ENCODE results near the gene CLK3.
"Not testable (repeated sequence)": the region's sequence is repeated elsewhere in the genome, so short reads cannot be mapped to it uniquely, and the experiment has no call there.

CLK3 gene

GRCh38 chr15:74593122-74593521 lies 22.5 kb upstream of the CLK3 start:
- Histone ChIP-seq H3K27me3 (ENCODE audit: insufficient read depth, insufficient read length) (no peaks in the 10 kb centered on the region), H3K4me3 (ENCODE audit: insufficient read length, low read depth) (no peak overlapping the region), H3K36me3 (ENCODE audit: insufficient read depth, insufficient read length, low read length) (peaks cover 79% of the 10 kb centered on the region), H3K9ac (ENCODE audit: insufficient read length, low read depth) (no peak overlapping the region), H3K4me1 (ENCODE audit: insufficient read depth, insufficient read length) (peaks cover 8% of the 10 kb centered on the region), H3K9me3 (ENCODE audit: insufficient read depth, low read length) (no peaks in the 10 kb centered on the region)
- TF ChIP-seq SUZ12 (IDR thresholded peaks at IDR 0.05; ENCODE audit: extremely low read depth, insufficient read depth, insufficient read length) (no peak), ZNF274 (IDR thresholded peaks at IDR 0.05; ENCODE audit: low read depth, low read length) (no peak), YY1 (IDR thresholded peaks at IDR 0.05; ENCODE audit: insufficient read depth, insufficient read length) (no peak)
- DNase-seq (ENCODE audit: low read depth, low spot score): no peak

- Histone ChIP-seq H3K36me3 (ENCODE audit: insufficient read depth, insufficient read length, low read length) (peaks cover 88% of the 10 kb centered on the region), H3K4me3 (ENCODE audit: insufficient read length, low read depth) (no peak overlapping the region), H3K9me3 (ENCODE audit: insufficient read depth, low read length) (no peaks in the 10 kb centered on the region), H3K27me3 (ENCODE audit: insufficient read depth, insufficient read length) (no peaks in the 10 kb centered on the region), H3K9ac (ENCODE audit: insufficient read length, low read depth) (no peak overlapping the region), H3K4me1 (ENCODE audit: insufficient read depth, insufficient read length) (peaks cover 9% of the 10 kb centered on the region)
- no peak for DNase-seq (ENCODE audit: low read depth, low spot score)
- no peak for TF ChIP-seq SUZ12 (IDR thresholded peaks at IDR 0.05; ENCODE audit: extremely low read depth, insufficient read depth, insufficient read length)
- TF ChIP-seq YY1 (IDR thresholded peaks at IDR 0.05; ENCODE audit: insufficient read depth, insufficient read length): no peak
- no peak for TF ChIP-seq ZNF274 (IDR thresholded peaks at IDR 0.05; ENCODE audit: low read depth, low read length)
Measured at GRCh38 chr15:74594455-74594854, 21.2 kb upstream of the CLK3 start.

GRCh38 chr15:74595271-74595670 lies 20.4 kb upstream of the CLK3 start:
- no peak for DNase-seq (ENCODE audit: low read depth, low spot score)
- no peak overlapping the region for H3K9ac ChIP-seq (ENCODE audit: insufficient read length, low read depth)
- peaks cover 9% of the 10 kb centered on the region for H3K4me1 ChIP-seq (ENCODE audit: insufficient read depth, insufficient read length)
- no peak overlapping the region for H3K4me3 ChIP-seq (ENCODE audit: insufficient read length, low read depth)
- H3K9me3 ChIP-seq (ENCODE audit: insufficient read depth, low read length): no peaks in the 10 kb centered on the region
- H3K36me3 ChIP-seq (ENCODE audit: insufficient read depth, insufficient read length, low read length): peaks cover 85% of the 10 kb centered on the region
- no peaks in the 10 kb centered on the region for H3K27me3 ChIP-seq (ENCODE audit: insufficient read depth, insufficient read length)
- TF ChIP-seq ZNF274 (IDR thresholded peaks at IDR 0.05; ENCODE audit: low read depth, low read length): no peak
- TF ChIP-seq YY1 (IDR thresholded peaks at IDR 0.05; ENCODE audit: insufficient read depth, insufficient read length): no peak
- no peak for TF ChIP-seq SUZ12 (IDR thresholded peaks at IDR 0.05; ENCODE audit: extremely low read depth, insufficient read depth, insufficient read length)

GRCh38 chr15:74596736-74597135 lies 18.9 kb upstream of the CLK3 start:
- peaks cover 73% of the 10 kb centered on the region for H3K36me3 ChIP-seq (ENCODE audit: insufficient read depth, insufficient read length, low read length)

GRCh38 chr15:74597146-74597705 lies 18.4 kb upstream of the CLK3 start:
- peaks cover 68% of the 10 kb centered on the region for H3K36me3 ChIP-seq (ENCODE audit: insufficient read depth, insufficient read length, low read length)
- H3K9ac ChIP-seq (ENCODE audit: insufficient read length, low read depth); H3K4me3 ChIP-seq (ENCODE audit: insufficient read length, low read depth); H3K9me3 ChIP-seq (ENCODE audit: insufficient read depth, low read length); DNase-seq (ENCODE audit: low read depth, low spot score); H3K27me3 ChIP-seq (ENCODE audit: insufficient read depth, insufficient read length): not testable (repeated sequence)
- H3K4me1 ChIP-seq (ENCODE audit: insufficient read depth, insufficient read length): peaks cover 22% of the 10 kb centered on the region

More at GRCh38 chr15:74596736-74597135, 18.9 kb upstream of the CLK3 start:
- not testable (repeated sequence) for H3K27me3 ChIP-seq (ENCODE audit: insufficient read depth, insufficient read length); H3K9ac ChIP-seq (ENCODE audit: insufficient read length, low read depth); DNase-seq (ENCODE audit: low read depth, low spot score); H3K4me3 ChIP-seq (ENCODE audit: insufficient read length, low read depth); H3K9me3 ChIP-seq (ENCODE audit: insufficient read depth, low read length)
- peaks cover 19% of the 10 kb centered on the region for H3K4me1 ChIP-seq (ENCODE audit: insufficient read depth, insufficient read length)

GRCh38 chr15:74598126-74598842 lies 17.4 kb upstream of the CLK3 start:
- Histone ChIP-seq H3K4me3 (ENCODE audit: insufficient read length, low read depth) (no peak overlapping the region), H3K27me3 (ENCODE audit: insufficient read depth, insufficient read length) (no peaks in the 10 kb centered on the region), H3K4me1 (ENCODE audit: insufficient read depth, insufficient read length) (peaks cover 31% of the 10 kb centered on the region), H3K9ac (ENCODE audit: insufficient read length, low read depth) (no peak overlapping the region), H3K36me3 (ENCODE audit: insufficient read depth, insufficient read length, low read length) (peaks cover 57% of the 10 kb centered on the region), H3K9me3 (ENCODE audit: insufficient read depth, low read length) (no peaks in the 10 kb centered on the region)
- TF ChIP-seq ZNF274 (IDR thresholded peaks at IDR 0.05; ENCODE audit: low read depth, low read length) (no peak), SUZ12 (IDR thresholded peaks at IDR 0.05; ENCODE audit: extremely low read depth, insufficient read depth, insufficient read length) (no peak), YY1 (IDR thresholded peaks at IDR 0.05; ENCODE audit: insufficient read depth, insufficient read length) (no peak)
- no peak for DNase-seq (ENCODE audit: low read depth, low spot score)

- Histone ChIP-seq H3K9me3 (ENCODE audit: insufficient read depth, low read length) (no peaks in the 10 kb centered on the region), H3K4me1 (ENCODE audit: insufficient read depth, insufficient read length) (peaks cover 35% of the 10 kb centered on the region), H3K36me3 (ENCODE audit: insufficient read depth, insufficient read length, low read length) (peaks cover 50% of the 10 kb centered on the region), H3K9ac (ENCODE audit: insufficient read length, low read depth) (no peak overlapping the region), H3K4me3 (ENCODE audit: insufficient read length, low read depth) (no peak overlapping the region), H3K27me3 (ENCODE audit: insufficient read depth, insufficient read length) (no peaks in the 10 kb centered on the region)
- no peak for DNase-seq (ENCODE audit: low read depth, low spot score)
- no peak for TF ChIP-seq SUZ12 (IDR thresholded peaks at IDR 0.05; ENCODE audit: extremely low read depth, insufficient read depth, insufficient read length)
- TF ChIP-seq ZNF274 (IDR thresholded peaks at IDR 0.05; ENCODE audit: low read depth, low read length): no peak
- TF ChIP-seq YY1 (IDR thresholded peaks at IDR 0.05; ENCODE audit: insufficient read depth, insufficient read length): no peak
Measured at GRCh38 chr15:74599156-74599555, 16.5 kb upstream of the CLK3 start.

Measured in NT2/D1 (cell line).